GM19397 (cell line): Measurements from ENCODE around the gene ACOT7.

Experiments
- ATAC-seq: cut with Tn5 transposase; IDR thresholded peaks from one replicate; pipeline ENCODE4 v1.9.1; 2021; ENCODE audit warnings: mild to moderate bottlenecking, moderate library complexity; ENCODE audit not compliant: unreplicated experiment

ACOT7 gene

DNA sequence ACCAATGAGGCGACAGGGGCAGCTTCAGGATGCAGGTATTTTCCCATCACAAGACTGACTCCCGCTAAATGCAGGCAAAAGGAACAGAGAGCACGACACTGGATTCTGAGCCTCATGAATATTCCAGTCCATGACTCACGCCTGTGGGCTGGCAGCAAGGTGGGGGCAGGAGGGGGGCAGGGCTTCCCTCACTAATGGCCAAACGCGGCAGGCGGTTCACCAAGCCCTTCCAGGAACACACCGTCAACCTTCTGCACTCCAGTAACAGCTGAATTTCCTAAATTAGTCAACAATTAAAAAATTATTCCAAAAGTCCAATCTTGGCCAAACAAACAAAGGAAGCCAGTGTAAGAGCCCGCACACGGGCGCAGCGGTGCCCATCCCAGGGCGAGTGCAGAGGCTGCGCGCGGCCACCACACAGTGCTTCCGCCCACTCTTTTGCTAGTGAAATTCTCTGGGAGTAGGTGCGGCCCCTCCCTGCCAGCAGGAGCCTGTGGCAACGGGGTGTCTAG lies 120.1 kb downstream of the ACOT7 start:
- no peak for ATAC-seq

DNA sequence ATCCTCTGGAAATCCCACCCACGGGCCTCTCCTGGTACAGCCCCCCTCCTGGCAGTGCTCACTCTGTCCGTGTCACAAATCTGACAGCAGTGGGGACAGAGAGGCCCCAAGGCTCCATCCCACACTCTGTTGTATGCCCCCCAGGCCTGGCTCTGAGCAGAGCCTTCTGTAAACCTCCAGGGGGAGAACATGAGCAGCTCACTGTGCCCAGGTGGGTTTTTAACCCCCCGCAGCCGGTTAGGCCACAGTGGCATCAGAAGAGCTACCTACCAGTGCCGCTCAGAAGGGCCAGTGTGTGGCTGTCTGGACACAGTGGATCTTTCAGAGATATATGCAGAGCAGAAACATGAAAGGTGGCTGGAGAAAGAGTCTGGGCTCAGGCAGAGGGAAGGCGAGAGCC lies 120.7 kb downstream of the ACOT7 start:
- no peak for ATAC-seq

DNA sequence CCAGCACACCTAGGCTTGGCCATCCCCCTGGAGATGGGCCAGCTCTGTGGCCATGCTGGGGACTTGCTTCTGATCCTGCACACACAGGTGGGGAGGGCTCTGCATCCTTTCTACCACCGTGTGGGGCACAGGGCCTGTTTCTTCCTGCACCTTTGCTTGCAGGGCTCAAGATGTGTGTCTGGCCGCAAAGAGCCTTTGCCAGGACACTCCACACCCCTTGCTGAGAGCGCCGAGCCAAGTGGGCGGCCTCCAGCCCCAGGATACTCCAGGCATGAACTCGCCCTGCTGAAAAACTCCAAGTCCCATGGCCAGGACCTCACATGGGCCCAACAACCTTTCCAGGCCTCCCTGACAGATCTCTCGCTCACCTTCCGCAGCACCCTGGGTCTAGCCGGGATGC lies 121.1 kb downstream of the ACOT7 start:
- no peak for ATAC-seq

DNA sequence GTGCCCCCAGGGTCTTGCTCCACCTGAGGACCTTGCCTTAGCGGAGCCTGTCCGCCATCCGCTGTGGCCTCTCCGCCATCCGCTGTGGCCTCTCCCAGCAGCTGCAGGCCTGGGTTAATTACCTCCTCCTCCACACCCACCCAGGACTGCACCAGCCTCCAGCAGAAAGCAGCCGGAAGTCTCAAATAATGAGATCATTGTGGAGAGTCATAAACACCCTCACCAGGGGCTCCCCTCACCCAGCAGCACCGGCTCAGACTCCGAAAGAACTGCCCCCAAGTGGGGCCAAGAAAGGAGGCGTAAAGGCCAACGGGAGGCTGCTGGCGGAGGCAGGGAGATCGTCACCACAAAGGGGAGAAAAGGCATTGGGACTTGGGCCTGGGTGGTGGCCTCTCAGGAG lies 122.0 kb downstream of the ACOT7 start:
- no peak for ATAC-seq

DNA sequence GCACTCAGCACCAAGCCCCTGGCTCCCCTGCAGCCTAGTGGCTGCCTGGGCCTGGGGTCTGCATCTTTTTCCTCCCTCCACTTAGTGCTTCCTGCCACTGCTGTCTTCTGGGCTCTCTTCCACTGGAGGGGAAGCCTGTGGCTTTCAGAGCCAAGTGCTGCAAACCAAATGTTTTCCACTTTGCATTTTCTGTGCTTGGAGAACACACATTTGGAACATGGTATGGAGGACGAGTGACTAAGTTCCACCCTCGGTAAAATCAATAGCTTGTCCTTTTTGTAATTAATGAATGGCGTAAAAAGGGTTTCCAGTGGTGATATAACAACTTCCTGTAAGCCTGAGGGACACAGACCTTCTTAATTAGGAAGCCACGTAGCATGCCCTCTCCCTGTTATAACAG lies 122.6 kb downstream of the ACOT7 start:
- ATAC-seq, result no peak

DNA sequence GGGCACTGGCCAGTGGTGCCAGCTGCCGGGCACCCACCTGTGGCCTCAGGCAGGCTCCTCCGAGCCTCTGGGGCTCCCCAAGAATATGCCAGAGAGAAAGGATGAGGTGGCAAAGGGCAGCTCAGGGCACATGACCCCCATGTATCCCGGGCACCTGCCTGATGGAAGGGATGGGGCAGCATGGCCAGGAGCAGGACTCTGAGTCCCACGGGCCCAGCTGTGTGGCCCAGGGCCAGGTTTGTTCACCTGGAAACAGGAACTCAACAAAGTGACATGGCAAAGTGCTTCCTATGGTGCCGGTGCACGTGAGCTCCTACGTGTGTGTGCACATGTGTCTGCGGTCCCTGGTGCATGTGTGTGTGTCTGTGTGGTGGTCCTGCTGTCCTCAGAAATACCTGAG lies 123.2 kb downstream of the ACOT7 start:
- no peak for ATAC-seq

DNA sequence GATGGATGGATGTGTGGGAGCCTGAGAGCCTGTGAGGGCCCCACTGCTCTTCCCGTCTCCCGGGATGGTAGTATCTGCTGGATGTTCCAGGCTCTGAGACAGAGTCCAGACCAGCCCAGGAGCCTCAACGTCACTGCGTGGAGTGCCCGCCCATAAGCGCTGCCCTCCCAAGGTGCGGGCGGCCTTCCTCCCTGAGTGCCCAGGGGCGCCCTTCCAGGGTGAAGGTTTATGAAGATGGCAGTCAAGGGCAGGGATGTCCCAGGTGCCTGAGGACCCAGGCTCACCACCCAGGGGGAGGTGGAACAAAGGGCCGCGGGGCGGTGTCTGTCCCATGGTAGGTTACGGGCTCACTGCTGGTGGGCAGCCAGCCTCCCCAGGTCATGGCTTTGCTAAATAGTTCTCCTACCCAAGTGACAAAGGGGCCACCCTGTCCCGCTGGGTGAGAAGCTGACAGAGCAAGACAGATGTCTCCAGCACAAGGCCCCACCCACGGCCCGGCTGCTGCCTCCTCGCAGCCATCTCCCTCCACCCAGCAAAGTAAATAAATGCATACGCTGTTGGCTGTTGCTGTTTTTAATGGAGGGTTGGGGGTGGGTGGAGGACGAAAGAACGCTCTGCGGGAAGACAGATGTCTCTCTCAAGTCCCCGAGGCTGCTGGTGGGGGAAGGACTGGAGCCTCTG lies 123.7 kb downstream of the ACOT7 start:
- no peak for ATAC-seq

DNA sequence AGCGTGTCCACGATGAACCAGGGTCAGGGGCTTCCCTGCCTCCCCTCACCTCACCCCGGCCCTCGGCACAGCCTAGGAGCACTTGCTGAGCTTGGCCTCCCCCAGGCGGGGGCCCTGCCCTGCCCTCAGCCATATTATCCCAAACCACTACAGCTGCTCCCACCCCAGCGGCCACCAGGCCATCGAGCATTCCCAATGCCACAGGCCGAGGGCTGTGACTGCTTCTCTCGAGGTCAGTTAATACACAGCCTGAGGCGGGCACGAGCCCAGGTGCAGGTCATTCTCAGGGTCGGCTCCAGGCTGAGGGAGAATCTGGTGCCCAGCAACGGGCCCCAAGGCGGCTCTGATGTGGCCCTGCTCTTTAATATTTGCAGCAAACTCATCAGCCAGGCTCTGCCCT lies 124.3 kb downstream of the ACOT7 start:
- no peak for ATAC-seq

DNA sequence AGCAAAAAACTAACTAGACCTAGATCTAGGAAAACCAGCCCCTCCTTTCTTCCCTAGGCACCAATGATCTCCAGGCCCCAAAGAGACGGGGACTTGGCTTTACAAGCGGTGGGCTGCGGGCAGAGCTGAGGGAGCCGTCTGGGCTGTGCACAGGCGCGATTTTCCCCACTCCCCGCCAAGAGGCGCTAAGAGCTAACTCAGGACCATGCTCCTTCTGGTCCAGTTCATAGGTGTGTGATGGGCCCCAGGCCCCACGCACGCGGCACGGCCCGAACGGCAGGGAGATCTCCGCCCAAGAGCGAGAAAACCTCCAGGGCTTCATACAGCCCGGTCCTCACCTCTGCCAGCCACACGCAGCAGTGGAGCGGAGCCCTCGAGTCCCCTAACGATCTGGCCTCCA lies 125.2 kb downstream of the ACOT7 start:
- no peak for ATAC-seq

DNA sequence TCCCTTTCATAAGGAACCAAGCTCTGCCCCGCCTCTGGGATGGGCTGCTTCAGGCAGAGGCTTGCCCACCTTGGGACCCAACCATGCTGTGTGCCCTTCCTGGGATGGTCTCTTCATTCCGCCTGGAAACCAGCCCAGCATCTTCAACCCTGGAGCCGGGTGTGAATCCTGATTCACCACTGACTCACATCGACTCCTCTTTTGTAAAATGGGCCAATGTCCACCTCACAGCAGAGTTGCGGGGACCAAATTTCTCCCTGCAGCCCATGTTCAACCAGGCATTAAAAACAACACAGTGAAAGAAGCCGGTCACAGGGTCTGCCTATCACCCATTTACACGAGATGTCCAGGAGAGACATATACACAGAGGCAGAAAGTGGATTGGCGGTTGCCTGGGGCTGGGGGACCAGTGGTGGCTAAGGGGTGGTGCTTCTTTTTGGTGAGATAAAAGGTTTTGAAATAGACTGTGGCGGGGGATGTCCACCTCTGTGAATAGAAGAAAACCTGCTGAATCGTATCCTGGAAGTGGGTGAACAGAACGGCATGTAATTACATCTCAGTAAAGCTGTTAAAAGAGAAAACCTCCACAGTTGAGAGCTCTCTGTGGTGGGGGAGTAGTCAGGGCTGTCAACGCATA lies 125.8 kb downstream of the ACOT7 start:
- ATAC-seq, result no peak

DNA sequence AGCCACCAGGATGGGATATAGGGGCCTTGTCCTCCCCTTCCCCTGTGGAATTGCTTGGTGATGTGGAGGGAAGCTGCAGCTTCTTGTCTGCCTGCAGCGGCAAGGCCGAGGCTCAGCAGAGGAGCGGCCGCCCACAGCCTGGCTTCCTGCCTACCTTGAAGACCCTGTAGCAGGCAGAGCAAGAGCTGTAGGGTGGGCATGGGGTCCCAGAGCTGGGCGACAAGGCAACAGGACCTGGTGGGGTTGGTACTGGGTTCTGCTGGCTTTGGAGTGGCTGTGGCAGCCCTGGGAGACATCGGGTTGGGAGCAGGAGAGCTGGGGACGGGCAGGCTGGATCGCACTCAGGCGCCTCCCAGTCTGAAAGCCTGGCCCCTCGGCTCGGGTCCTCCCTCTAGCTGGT lies 126.9 kb downstream of the ACOT7 start:
- no peak for ATAC-seq

DNA sequence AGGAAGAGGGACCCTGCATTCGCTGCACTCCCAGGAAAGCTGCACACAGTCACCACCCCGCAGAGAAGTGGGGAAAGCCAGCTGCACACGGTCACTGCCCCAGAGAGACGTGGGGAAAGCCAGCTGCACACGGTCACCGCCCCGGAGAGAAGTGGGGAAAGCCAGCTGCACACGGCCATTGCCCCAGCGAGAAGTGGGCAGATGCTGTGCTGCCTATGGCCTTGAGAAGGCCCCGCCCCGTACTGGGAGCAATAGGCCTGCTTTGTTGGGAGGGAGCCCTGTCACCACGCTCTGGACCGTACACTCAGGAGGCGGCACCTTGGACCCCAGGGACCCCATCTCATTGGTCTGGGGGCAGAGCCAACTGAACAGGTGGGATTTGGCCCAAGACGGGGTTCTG lies 128.4 kb downstream of the ACOT7 start:
- ATAC-seq, result no peak

DNA sequence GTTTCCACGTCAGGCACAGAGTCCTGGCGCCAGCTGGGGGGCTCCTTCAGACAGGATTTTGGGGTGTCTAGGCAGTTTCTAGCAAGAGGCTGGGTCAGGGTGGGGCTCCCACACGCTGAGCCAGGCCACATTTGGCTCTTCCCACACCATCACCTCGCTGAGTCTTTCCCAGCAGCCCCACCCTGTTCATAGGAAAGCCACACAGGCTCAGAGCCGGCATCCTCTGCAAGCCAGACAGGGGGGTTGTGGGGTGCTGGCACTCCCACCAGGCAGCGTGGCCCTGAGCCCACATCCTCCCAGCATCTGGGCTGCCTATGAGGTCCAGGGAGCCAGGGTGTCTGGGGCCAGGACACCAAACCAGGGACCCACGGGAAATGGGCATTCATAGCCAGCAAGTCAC lies 129.9 kb downstream of the ACOT7 start:
- no peak for ATAC-seq

DNA sequence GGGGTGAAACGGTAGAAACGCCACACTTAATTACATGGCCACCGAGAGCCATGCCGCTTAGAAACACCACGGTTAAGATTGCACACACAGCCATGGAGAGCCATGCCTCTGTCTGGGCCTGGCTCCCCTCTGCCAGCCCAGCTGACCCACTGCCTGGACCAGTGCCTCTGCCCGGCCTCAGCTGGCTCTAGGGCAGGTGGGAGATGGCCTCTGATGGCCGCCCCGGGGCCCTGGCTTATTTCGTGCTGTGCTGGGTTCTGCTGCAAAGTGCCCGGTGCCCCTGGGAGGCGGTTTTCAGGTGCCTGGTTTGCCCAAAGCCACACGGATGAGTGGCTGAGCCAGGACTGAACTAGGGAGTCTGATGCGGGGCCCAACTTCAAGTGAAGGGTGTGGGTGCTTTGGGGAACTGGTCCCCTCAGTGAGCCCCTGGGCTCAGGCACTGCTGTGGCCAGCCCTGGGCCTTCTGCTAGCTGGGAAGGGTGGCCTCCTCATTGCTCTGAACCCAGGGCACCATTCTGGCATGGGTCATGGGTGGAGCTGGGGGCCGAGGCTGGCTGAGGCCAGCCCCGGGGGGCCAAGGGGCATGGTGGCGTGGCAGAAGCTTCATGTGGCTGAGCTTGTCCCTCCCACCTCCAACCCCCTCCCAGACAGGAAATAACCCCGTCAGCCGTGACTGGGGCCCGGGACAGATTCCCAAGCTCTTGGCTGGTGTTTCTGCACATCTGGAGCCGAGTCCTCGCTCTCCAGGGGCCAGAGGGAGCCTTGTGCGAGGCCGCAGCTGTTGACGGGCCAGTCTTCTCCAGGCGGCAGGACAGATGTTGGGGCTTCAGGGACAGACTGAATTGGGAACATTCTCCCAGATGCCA lies 130.8 kb downstream of the ACOT7 start:
- ATAC-seq, result no peak

DNA sequence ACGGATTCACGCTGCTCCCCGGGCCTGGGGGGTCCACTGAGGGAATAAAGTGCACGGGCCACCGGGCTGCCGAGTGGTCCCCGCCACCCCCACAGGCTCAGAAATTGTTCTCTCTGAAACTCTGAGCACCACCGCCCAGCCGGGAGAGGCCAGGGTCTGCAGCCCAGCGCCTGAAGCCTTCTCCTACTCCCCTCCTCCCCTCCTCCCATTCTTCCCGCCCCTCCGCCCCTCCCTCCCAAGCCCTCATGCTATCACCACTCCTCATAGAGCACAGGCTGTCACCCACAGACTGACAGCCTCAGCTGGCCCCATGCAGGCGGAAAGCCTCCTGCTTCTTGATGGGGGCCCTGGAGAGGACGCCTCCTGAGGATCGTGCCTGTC lies 132.0 kb downstream of the ACOT7 start:
- no peak for ATAC-seq

DNA sequence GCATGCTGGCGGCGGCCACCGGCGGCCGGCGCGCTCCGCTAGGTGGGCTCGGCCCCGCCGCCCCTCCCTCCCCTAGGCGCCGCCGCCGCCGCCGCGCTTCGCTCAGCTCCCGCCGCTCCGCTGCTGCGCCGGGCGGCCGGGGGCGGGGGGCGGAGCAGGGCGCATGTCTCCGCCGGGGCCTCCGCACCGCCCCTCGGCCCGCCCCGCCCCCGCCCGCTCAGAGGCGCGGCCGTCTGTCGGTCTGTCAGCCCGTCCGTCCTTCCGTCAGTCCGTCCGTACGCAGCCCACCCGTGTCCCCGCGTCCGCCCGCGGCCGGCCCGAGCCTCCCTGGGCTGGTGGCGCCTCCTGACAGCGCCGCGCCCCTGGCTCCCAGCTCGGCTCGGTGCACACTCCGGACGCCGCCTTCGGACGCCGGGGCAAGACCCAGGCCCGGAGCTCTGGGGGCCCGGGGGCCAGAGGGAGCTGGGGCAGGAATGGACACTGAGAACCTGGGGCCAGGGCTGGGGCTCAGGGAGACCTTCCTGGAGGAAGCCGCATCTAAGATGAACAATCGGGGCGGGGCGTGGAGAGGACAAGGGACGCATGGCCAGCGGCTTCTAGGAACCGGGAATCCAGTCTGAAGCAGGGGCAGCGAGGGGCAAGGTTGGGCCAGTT lies 132.5 kb downstream of the ACOT7 start, which contains the start of gene GPR153:
TSS of gene GPR153 (minus strand) at position 138 of the 654 bp plus-strand sequence. CDS start 6,193 bp downstream, outside the sequence.
- ATAC-seq, result no peak

DNA sequence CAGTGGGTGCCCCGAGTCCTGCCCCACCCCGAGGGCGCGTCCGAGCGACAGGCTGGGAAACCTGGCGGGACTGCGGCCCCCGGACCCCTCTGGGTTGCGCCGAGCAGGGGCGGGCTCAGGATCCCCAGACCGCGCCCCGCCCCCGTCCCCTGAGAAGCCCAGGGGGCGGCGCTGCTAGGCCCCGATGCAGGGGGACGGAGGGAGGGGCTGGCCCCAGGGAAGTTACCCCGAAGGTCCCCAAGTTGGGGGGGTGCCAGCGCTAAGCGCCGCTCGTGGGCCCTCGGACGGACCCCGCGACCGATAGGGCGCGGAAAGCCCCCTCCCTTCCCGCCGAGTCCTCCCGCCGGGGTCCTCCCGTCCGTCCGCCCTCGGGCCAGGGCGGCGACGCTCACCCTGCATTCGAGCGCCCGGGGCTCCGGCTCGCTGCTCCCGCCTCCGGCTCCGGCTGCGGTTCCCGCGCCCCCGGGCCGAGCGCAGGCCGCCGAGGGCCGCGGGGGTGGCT lies 133.1 kb downstream of the ACOT7 start:
- no peak for ATAC-seq

DNA sequence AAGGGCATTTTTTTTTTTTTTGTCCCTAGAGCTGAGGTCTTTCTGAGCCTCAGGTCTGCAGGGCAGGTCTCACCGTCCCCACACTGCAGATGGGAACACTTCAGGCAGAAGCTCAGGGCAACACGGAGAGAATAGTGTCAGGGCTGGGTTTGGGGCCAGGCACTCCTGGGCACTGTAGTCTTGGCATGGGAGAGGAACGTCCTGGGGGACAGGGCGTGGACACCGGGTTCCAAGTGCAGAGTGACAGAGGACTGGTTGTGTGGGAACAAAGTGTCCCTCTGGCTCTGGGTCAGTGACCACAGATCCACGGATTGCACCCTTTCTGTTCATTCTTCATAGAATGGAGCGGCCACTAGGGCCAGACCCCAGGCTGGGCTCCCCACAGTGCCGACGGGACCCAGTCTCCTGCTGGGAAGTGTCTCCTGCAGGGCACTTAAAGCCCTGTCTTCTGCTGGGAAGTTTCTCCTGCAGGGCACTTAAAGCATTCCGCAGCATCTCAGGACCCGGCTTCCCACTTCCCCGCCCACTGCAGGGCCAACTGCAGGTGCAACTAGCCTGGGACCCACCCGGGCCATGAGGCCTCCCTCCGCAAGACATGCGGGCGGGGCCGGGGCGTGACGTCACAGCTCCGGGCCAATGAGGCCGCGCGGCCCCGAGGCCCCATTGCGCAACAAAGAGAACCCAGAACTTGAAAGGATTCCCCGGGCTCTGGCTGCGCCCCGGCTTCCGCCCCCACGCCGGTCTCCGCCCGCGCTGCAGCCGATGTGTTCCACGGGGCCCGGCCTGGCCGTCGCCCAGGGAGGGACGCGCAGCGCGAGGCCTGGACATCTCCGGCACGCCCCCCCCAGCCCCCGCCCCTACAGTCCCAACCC lies 133.8 kb downstream of the ACOT7 start:
- peak; percentile 42 for ATAC-seq

DNA sequence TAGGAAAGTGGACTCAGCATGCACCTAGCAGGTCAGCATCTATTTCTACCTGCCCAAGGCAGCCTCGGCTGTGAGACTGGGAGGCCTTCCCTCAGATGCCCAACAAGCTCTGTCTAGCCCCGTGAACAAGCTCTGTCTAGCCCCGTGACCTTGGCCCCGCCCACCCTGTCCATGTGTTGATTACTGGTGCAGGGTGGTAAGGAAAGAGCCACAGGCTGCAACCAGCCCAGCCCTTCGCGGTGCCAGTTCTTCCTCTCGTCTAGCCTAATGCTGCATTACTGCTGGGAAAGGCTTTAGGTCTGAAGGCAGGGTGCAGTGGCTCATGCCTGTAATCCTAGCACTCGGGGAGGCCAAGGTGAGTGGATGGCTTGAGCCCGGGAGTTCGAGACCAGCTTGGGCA lies 134.9 kb downstream of the ACOT7 start:
- no peak for ATAC-seq

DNA sequence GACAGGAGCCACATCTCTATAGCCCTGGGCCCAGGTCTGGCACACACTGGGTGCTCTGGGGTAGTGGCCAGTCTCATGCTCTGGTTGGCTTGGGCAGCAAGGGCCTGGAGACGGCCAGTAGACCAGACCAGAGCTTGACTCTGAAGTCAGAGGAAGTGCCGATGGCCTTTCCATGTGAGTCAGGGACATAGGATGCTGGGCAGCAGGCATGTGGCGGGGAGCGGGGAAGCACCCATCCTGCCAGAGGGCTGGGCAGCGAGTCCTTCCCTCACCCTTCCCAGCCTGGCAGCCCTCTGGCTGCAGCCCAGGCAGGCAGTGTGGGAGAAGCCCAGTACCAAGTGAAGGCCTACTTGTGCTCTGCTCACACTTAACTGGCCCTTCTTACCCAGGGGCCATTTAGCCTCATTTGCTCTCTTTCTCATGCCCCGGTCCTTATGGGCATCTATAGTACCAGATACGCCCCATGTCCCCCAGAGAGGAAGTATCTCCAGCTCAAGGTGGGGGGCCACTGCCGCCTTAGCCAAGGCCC lies 136.0 kb downstream of the ACOT7 start:
- no peak for ATAC-seq
